Hepatocyte (in vitro differentiated cells): Measurements from ENCODE around the gene ZNF862. TPM values are rescaled to one million over a fixed set of nuclear protein-coding genes. Genes with fewer than 3 reads are reported as not detected.

ENCODE experiments used
- DNase-seq: peaks from one replicate; pipeline ENCODE4 v3.0.0-alpha.2; 2016; ENCODE audit warnings: low spot score
- H2AFZ ChIP-seq: fragments of 200-600 bp; sonication (generic); 2 replicates; pipeline ENCODE4 v1.6.0; 2016; ENCODE audit warnings: antibody characterized with exemption, mild to moderate bottlenecking
- H3K27ac ChIP-seq: fragments of 200-600 bp; sonication (generic); 2 replicates; pipeline ENCODE4 v1.5.1; 2016; ENCODE audit warnings: mild to moderate bottlenecking
- H3K27me3 ChIP-seq: fragments of 200-600 bp; sonication (generic); 2 replicates; pipeline ENCODE4 v1.6.1; 2016
- H3K36me3 ChIP-seq: fragments of 200-600 bp; sonication (generic); replicated peaks from 2 replicates; pipeline ENCODE4 v1.5.1; 2016; ENCODE audit warnings: low read depth; ENCODE audit not compliant: insufficient read depth
- H3K4me1 ChIP-seq: fragments of 200-600 bp; sonication (generic); 2 replicates; pipeline ENCODE4 v1.5.1; 2016; ENCODE audit warnings: mild to moderate bottlenecking, moderate library complexity; ENCODE audit not compliant: insufficient read depth
- H3K4me2 ChIP-seq: fragments of 200-600 bp; sonication (generic); 2 replicates; pipeline ENCODE4 v1.6.0; 2016
- H3K4me3 ChIP-seq: fragments of 200-600 bp; sonication (generic); 2 replicates; pipeline ENCODE4 v1.5.1; 2016; ENCODE audit warnings: mild to moderate bottlenecking
- H3K79me2 ChIP-seq: fragments of 200-600 bp; sonication (generic); 2 replicates; pipeline ENCODE4 v1.6.0; 2017; ENCODE audit warnings: mild to moderate bottlenecking
- H3K9me2 ChIP-seq: fragments of 200-600 bp; sonication (generic); replicated peaks from 2 replicates; pipeline ENCODE4 v1.6.0; 2017; ENCODE audit warnings: mild to moderate bottlenecking; ENCODE audit not compliant: insufficient read depth
- H3K9me3 ChIP-seq: fragments of 200-600 bp; sonication (generic); 2 replicates; pipeline ENCODE4 v1.5.1; 2016; ENCODE audit warnings: low read depth, mild to moderate bottlenecking
- H4K20me1 ChIP-seq: fragments of 200-600 bp; sonication (generic); 2 replicates; pipeline ENCODE4 v1.6.0; 2016; ENCODE audit warnings: mild to moderate bottlenecking; ENCODE audit not compliant: insufficient read depth, poor library complexity, severe bottlenecking
- EZH2 ChIP-seq: fragments of 200-600 bp; sonication (generic); IDR thresholded peaks from 2 replicates; pipeline ENCODE4 v1.6.1; 2016; ENCODE audit warnings: antibody characterized with exemption, mild to moderate bottlenecking, borderline replicate concordance
- EZH2phosphoT487 ChIP-seq: fragments of 200-600 bp; sonication (generic); IDR thresholded peaks from one replicate; pipeline ENCODE4 v1.6.1; 2018; ENCODE audit warnings: antibody characterized with exemption, mild to moderate bottlenecking, low read depth, moderate library complexity; ENCODE audit not compliant: unreplicated experiment, severe bottlenecking
- WGBS: methylation state at CpG from one replicate; pipeline ENCODE4 v1.1.6; 2016; ENCODE audit warnings: low lambda C conversion rate; ENCODE audit errors: missing lambda C conversion rate; 5-methylcytosine and 5-hydroxymethylcytosine counted together
- polyA plus RNA-seq: library from polyadenylated mRNA; unstranded; fragments of >200 nt; fragmentation: Nextera tagmentation; extraction: Ambion mirVana; gene quantifications from 2 replicates; pipeline ENCODE4 v1.2.1, GENCODE V29; 2016
- total RNA-seq: library from RNA; depleted of rRNA; stranded (reverse); fragments of >200 nt; gene quantifications from 2 replicates; pipeline ENCODE4 v1.2.3, GENCODE V29; 2014
- TF ChIP-seq, protein P1 (sequence below): fragments of 200-600 bp; sonication (generic); IDR thresholded peaks from 2 replicates; pipeline ENCODE4 v1.5.1; 2016; ENCODE audit warnings: antibody characterized with exemption, mild to moderate bottlenecking; ENCODE audit not compliant: poor library complexity

ZNF862 gene
- total and polyA plus RNA-seq, 2 experiments from 2014 or later, result 3.5 to 9.2 TPM

DNA sequence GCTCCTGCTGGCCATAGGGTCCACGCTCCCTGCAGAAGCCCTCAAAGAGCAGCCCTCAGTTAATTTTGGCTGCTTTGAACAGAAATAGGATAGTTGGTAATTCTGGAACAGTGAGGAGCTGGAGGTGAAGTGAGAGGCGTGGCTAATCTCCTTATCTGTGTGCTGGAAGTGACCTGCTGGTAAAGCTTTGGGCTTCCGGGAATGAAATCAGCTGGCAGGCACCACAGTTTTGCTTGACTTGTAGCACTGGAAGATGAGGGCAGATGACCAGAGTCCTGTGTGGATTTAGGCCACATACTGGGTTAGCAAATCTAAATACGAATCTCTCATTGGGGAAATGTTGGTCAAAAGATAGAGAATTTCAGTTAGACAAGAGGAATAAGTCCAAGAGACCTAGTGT lies 45.8 kb downstream of the ZNF862 start:
- no peak for TF ChIP-seq EZH2
- TF ChIP-seq, protein P1, sequence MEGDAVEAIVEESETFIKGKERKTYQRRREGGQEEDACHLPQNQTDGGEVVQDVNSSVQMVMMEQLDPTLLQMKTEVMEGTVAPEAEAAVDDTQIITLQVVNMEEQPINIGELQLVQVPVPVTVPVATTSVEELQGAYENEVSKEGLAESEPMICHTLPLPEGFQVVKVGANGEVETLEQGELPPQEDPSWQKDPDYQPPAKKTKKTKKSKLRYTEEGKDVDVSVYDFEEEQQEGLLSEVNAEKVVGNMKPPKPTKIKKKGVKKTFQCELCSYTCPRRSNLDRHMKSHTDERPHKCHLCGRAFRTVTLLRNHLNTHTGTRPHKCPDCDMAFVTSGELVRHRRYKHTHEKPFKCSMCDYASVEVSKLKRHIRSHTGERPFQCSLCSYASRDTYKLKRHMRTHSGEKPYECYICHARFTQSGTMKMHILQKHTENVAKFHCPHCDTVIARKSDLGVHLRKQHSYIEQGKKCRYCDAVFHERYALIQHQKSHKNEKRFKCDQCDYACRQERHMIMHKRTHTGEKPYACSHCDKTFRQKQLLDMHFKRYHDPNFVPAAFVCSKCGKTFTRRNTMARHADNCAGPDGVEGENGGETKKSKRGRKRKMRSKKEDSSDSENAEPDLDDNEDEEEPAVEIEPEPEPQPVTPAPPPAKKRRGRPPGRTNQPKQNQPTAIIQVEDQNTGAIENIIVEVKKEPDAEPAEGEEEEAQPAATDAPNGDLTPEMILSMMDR, result no peak
- no peak for TF ChIP-seq EZH2phosphoT487
- no peaks in the 10 kb centered on the region for H3K9me3 ChIP-seq
- WGBS, result 67% methylated on average over 4 of the region's 4 CpGs
- no peaks in the 10 kb centered on the region for H3K27me3 ChIP-seq
- H3K79me2 ChIP-seq, result no peaks in the 10 kb centered on the region
- no peak overlapping the region for H2AFZ ChIP-seq
- no peak overlapping the region for H3K27ac ChIP-seq
- no peaks in the 10 kb centered on the region for H3K9me2 ChIP-seq
- no peaks in the 10 kb centered on the region for H4K20me1 ChIP-seq
- H3K4me2 ChIP-seq, result no peak overlapping the region
- H3K4me3 ChIP-seq, result no peak overlapping the region
- H3K36me3 ChIP-seq, result no peaks in the 10 kb centered on the region
- peak; percentile 18 for DNase-seq
- no peaks in the 10 kb centered on the region for H3K4me1 ChIP-seq

DNA sequence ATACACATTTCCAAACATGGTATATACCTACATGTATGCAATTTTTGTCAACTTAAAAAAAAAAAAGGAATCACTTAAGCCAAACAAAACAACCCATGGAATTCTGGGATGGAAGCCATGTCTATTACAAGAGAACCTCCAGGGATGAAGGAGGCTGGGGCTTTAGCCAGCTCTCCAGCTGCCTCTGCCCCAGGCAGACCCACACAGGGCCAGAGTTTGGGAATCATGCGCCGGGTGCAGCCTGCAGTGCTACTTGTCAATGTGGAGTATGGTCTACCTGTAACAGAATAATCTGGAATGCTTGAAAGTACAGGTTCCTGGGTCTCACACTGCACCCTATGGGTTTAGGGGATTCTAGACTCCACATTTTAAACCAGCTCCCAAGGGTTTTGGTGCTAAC lies 46.4 kb downstream of the ZNF862 start:
- Histone ChIP-seq H3K9me3 (no peaks in the 10 kb centered on the region), H3K4me1 (no peaks in the 10 kb centered on the region), H2AFZ (no peak overlapping the region), H3K4me2 (no peak overlapping the region), H4K20me1 (no peaks in the 10 kb centered on the region), H3K36me3 (no peaks in the 10 kb centered on the region), H3K79me2 (no peaks in the 10 kb centered on the region), H3K4me3 (no peak overlapping the region), H3K9me2 (no peaks in the 10 kb centered on the region), H3K27me3 (no peaks in the 10 kb centered on the region), H3K27ac (no peak overlapping the region)
- 100% methylated on average over 2 of the region's 2 CpGs for WGBS
- TF ChIP-seq EZH2 (no peak), EZH2phosphoT487 (no peak)
- TF ChIP-seq, protein P1, result no peak
- DNase-seq, result no peak

DNA sequence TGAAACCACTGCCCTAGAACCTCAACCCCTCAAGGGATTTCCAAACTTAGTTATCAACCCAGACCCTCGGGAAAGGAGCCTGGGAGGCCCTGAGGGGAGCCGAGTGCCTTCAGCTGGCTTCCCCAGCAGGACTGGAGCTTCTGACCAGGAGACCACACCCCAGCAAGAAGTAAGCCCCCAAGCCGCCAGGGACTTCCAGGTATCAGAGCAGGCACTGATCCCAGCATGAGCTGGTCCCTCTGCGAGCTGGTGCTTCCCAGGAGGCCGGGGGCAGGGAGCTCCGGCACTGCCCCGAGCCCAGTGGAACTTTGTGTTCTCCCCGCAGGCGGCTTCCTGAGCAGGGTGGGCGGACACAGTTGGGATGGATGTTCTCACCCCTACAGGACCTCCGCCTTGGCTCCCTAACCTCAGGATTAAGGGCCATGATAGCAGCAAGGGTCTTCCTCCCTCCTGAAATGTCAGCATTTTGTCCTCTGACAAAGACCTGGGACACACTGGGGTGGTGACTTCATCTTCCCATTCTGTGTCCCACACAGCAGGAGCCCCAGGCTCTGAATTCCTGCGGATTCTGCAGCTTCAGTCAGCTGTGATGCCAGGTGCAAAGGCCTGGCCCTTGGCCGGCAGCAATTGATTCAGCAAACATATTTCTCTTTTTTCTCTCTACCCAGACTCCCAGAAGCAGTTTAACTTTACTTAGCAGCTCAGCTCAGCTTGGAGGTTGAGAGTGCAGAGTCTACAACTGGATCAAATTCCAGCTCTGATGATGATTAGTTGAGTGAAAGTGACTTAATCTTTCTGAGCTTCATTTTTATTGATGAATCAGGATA lies 47.2 kb downstream of the ZNF862 start:
- TF ChIP-seq EZH2 (no peak), EZH2phosphoT487 (no peak)
- TF ChIP-seq, protein P1, result no peak
- H3K4me3 ChIP-seq, result no peak overlapping the region
- no peaks in the 10 kb centered on the region for H3K79me2 ChIP-seq
- H3K27ac ChIP-seq, result no peak overlapping the region
- 76% methylated on average over 13 of the region's 13 CpGs for WGBS
- no peaks in the 10 kb centered on the region for H3K9me2 ChIP-seq
- no peaks in the 10 kb centered on the region for H3K27me3 ChIP-seq
- H3K9me3 ChIP-seq, result no peaks in the 10 kb centered on the region
- H3K4me1 ChIP-seq, result no peaks in the 10 kb centered on the region
- DNase-seq, result peak; percentile 20
- no peaks in the 10 kb centered on the region for H4K20me1 ChIP-seq
- H2AFZ ChIP-seq, result no peak overlapping the region
- no peaks in the 10 kb centered on the region for H3K36me3 ChIP-seq
- no peak overlapping the region for H3K4me2 ChIP-seq
